ENCODE data around the gene KRTAP10-10. TPM values are rescaled to one million over a fixed set of nuclear protein-coding genes. Genes with fewer than 3 reads are reported as not detected.

Gene KRTAP10-10, protein sequence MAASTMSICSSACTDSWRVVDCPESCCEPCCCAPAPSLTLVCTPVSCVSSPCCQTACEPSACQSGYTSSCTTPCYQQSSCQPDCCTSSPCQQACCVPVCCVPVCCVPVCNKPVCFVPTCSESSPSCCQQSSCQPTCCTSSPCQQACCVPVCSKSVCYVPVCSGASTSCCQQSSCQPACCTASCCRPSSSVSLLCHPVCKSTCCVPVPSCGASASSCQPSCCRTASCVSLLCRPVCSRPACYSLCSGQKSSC
- total RNA-seq = not detected

DNA sequence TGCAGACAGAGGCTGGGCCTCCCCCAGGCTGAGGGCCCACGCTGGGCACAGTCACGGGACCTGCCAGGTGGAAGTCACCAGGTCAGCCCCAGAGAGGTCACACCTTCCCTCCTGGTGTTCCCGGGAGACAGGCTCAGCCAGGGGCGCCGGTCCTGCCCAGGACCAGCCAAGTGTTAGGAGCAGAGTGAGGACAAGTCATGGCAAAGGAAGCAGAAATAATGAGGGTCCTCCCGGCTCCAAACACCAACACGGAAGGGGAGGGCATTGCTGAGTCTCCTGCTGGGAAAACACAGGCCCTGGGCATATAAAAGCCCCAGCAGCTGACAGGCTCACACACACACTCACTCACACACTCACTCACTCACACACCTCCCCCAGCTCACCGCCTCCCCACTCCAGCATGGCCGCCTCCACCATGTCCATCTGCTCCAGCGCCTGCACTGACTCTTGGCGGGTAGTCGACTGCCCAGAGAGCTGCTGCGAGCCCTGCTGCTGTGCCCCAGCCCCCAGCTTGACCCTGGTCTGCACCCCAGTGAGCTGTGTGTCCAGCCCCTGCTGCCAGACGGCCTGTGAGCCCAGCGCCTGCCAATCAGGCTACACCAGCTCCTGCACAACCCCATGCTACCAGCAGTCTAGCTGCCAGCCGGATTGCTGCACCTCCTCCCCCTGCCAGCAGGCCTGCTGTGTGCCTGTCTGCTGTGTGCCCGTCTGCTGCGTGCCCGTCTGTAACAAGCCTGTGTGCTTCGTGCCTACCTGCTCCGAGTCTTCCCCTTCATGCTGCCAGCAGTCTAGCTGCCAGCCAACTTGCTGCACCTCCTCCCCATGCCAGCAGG is at the start of gene KRTAP10-10:
Gene KRTAP10-10 (plus strand): TSS at position 339 of the 833 bp plus-strand sequence. CDS start 62 bp downstream, at position 401.

DNA sequence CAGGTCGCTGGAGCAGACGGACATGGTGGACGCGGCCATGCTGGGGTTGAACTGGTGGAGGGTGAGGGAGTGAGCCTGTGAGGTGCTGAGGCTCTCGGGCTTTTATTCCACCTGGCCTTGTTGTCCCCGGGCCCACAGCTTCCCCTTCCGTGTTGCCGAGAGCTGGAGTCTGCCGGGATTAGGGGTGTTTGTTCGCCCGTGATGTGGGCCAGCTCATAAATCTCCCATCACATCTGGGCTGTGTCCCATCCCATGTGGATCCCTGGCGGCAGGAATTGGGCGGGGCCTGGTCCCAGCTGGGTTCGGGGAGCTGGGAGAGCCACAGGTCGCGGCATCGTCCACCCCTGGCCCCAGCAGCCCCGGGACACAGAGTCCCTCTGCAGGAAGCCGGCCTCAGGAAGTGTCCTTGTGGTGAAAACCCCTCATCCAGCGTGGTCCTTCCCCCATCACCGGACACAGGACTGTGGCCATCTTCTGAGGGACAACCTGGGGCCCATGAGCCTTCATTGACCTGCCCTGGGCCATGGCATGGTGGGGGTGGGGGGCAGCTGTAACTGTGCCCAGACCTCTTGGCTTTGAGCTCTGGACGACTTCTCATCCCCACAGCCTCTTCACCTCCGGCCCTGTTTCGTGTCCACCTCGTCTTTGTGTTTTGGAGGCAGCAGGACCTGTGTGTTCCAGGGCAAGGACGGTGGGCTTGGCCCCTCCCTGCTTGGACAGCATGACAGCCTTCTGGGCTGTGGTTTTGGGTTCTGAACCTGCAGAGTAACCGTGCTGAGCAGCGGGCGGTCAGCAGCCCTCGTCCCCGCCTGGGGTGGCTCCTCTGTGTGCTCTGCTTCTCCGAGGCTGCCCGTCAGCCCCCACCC is 44.5 kb upstream of the KRTAP10-10 start, which contains the start of gene KRTAP10-6:
Gene KRTAP10-6 (minus strand): TSS at position 60 of the 866 bp plus-strand sequence. CDS start 21 bp downstream, at position 39.

DNA sequence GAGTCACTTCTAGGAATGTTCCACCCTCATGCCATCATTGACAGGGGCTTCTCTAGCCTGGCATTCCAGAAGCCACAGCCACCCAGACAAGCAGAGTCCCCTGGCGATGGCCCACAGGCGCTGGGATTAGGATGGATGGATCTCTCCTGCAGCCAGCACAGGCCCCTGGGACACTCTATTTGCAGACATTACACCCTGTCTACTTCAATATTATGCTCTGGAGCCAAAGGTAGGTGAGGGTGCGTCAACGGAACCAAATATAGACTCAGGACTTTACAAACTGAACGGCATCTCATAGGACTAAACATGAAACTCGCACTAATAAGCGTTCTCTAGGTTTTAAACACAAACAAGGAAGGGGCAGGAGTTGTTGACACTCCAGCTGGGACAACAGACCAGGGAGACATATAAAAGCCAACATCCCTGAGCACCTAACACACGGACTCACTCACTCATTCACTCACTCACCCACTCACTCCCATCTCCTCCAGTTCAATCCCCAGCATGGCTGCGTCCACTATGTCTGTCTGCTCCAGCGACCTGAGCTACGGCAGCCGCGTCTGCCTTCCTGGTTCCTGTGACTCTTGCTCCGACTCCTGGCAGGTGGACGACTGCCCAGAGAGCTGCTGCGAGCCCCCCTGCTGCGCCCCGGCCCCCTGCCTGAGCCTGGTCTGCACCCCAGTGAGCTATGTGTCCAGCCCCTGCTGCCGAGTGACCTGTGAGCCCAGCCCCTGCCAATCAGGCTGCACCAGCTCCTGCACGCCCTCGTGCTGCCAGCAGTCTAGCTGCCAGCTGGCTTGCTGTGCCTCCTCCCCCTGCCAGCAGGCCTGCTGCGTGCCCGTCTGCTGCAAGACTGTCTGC is 36.8 kb upstream of the KRTAP10-10 start, which contains the start of gene KRTAP10-7:
Gene KRTAP10-7 (plus strand): TSS at position 480 of the 861 bp plus-strand sequence. CDS start 25 bp downstream, at position 505.

DNA sequence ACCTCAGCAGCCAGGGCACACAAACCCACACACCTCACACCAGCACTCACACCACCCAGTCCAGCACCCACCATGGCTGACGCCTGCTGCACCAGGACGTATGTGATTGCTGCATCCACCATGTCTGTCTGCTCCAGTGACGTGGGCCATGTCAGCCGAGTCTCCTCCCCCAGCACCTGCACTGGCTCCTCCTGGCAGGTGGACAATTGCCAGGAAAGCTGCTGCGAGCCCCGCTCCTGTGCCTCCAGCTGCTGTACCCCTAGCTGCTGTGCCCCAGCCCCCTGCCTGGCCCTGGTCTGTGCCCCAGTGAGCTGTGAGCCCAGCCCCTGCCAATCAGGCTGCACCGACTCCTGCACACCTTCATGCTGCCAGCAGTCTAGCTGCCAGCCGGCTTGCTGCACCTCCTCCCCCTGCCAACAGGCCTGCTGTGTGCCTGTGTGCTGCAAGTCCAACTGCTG is 25.1 kb upstream of the KRTAP10-10 start, which contains the start of gene KRTAP10-8:
Gene KRTAP10-8 (plus strand): TSS at position 51 of the 458 bp plus-strand sequence. CDS start 22 bp downstream, at position 73.

DNA sequence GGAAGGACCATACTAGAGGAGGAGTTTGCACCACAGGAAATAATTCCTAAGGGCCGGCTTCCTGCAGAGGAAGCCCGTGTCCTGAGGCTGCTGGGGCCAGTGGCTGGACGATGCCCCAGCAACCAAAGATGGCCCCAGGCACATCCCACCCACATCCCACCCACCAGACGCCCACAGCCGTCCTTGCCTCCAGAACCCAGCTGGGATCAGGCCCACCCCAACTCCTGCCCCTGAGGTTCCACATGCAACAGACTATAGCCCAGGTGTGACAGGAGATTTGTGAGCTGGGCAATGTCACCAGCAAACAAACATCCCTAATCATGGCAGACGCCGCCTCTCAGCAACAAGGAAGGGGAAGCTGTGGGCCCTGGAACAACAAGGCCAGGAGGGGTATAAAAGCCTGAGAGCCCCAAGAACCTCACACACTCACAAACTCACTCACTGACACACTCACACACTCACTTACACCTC is 10.4 kb upstream of the KRTAP10-10 start, which contains the start of gene KRTAP10-9:
Gene KRTAP10-9 (plus strand): TSS at position 421 of the 471 bp plus-strand sequence. CDS start 79 bp downstream, outside the sequence.

DNA sequence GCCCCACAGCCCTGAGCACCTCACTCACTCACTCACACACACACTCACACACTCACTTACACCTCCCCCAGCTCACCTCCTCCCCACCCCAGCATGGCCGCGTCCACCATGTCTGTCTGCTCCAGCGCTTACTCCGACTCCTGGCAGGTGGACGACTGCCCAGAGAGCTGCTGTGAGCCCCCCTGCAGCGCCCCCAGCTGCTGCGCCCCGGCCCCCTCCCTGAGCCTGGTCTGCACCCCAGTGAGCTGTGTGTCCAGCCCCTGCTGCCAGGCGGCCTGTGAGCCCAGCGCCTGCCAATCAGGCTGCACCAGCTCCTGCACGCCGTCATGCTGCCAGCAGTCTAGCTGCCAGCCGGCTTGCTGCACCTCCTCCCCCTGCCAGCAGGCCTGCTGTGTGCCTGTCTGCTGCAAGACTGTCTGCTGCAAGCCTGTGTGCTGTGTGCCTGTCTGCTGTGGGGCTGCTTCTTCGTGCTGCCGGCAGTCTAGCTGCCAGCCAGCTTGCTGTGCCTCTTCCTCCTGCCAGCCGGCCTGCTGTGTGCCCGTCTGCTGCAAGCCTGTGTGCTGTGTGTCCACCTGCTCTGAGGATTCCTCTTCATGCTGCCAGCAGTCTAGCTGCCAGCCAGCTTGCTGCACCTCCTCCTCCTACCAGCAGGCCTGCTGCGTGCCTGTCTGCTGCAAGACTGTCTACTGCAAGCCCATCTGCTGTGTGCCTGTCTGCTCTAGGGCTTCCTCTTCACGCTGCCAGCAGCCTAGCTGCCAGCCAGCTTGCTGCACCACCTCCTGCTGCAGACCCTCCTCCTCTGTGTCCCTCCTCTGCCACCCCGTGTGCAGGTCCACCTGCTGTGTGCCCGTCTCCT is 9.4 kb downstream of the KRTAP10-10 start, which contains the start of gene KRTAP10-11:
Gene KRTAP10-11 (plus strand): TSS at position 49 of the 856 bp plus-strand sequence. CDS start 45 bp downstream, at position 94.

DNA sequence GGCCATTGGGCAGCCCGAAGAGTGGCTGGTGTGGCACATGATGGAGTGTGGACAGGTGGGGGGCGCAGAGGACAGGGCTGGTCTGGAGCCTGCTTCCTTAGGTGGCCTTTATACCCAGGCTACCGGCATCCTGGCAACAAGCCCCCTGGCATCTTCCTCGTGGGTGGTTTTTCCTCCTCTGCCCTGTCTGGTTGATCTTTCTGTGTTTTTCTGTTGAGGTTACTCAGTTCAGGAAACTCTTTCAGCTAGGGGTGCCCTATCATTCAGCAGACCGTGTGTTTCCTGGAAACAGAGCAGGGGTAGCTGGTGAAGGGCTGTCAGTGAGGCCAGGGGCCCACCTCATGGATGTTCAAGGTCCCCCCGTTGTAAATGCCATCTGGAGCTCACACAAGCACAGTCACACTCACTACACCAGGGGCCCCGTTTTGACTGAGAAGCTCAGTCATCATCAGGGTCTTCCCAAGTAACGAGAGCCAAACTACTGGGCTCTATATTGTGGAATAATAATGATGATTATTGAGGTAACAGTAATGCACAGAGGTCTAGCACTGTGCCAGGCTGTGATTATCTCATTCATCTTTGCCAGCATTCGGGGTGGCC is 17.5 kb downstream of the KRTAP10-10 start, which contains the start of gene KRTAP12-4:
Gene KRTAP12-4 (minus strand): TSS at position 84 of the 600 bp plus-strand sequence. CDS start 45 bp downstream, at position 39.

DNA sequence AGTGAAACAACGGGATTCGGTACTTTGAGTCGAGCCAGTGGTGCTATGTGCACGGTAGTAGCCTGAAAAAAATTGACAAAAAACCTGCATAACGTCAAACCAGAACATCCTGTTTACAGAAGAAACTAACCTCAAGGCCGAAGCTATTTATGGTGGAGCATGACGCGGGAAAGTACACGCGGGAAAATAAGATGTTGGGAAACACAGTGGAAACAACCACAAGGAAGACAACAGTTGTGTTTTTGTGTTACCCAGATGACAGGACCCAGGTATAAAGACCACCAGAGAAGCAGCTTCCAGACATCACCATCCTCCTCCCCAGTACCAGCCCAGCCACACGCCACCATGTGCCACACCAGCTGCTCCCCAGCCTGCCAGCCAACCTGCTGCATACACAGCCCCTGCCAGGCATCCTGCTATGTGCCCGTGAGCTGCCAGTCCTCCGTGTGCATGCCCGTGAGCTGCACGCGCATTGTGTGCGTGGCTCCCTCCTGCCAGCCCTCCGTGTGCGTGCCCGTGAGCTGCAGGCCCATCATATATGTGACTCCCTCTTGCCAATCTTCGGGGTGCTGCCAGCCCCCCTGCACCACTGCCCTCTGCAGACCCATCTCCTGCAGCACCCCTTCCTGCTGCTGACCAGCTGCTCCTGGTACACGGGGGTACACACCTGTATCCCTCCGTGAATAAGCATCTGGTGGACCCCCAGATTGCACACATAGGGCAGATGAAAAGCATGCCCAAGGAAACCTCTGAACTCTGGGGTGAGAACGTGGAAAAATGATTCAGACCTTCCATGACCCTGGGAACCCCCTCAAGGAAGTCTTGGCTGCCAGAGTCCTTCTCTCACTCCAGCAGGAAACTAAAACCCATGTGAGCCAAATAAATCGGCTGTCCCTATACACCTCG is 20.7 kb downstream of the KRTAP10-10 start, which contains the start of gene KRTAP12-3:
Gene KRTAP12-3 (plus strand): TSS at position 298 of the 906 bp plus-strand sequence. CDS start 48 bp downstream, at position 346.

DNA sequence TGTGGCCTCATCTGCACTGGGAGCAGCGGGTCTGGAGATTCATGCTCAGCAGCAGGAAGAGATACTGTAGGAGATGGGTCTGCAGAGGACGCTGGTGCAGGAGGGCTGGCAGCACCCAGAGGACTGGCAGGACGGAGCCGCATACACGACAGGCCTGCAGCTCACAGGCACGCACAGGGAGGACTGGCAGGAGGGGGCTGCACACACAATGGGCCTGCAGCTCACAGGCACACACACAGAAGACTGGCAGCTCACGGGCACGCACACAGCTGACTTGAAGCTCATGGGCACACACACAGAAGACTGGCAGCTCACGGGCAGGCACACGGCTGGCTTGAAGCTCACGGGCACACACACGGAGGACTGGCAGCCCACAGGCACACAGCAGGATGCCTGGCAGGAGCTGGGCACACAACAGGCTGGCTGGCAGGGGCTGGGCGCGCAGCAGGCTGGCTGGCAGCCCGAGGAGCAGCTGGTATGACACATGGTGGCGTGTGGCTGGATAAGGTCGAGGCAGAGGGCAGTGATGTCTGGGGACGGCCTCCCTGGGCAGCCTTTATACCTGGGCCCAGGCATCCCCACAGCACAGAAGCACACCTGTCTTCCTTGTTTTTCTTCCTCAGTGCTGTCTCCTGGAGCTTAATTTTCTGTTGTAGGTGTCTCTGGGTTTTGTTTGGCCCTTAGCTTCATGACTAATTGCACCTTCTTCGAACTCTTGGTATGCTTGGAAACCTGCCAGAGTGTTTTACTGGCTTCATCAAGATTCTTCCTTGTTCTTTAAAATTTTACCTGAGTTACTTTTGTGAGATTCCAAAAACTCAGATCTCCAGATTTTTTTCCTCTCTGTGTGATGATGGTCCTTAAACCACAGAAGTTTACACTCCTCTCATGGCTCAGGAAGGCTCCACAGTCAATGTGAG is 29.5 kb downstream of the KRTAP10-10 start, which contains the start of gene KRTAP12-2:
Gene KRTAP12-2 (minus strand): TSS at position 527 of the 920 bp plus-strand sequence. CDS start 41 bp downstream, at position 486.

DNA sequence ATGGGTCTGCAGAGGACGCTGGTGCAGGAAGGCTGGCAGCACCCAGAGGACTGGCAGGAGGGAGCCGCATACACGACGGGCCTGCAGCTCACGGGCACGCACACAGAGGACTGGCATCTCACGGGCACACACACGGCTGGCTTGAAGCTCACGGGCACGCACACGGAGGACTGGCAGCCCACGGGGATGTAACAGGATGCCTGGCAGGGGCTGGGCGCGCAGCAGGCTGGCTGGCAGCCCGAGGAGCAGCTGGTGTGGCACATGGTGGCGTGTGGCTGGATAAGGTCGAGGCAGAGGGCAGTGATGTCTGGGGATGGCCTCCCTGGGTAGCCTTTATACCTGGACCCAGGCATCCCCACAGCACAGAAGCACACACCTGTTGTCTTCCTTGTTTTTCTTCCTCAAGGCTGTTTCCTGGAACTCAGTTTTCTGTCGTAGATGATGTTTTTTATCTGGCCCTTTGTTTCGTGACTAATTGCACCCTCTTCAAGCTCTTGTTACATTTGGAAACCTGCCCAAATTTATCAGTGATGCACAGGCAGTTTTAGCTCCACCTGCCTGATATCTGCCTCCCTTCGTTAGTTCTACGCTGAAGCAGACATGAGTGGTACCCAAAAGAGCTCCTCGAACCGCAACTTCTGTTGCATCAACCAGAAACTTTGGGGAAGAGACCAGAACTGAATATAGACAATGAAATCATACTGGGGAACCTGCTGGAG is 44.9 kb downstream of the KRTAP10-10 start, which contains the start of gene KRTAP12-1:
Gene KRTAP12-1 (minus strand): TSS at position 303 of the 719 bp plus-strand sequence. CDS start 40 bp downstream, at position 263.

Small RNA genes within 50 kb of the gene (small RNA-seq; reads per million reads assigned to genes)
- gene KRTAP12-6P = not detected

Other genes with a start within 250 kb of the KRTAP10-10 start
- gene LRRC3, start 181.8 kb upstream of the KRTAP10-10 start, total RNA-seq = 5.8 TPM
- not detected for gene KRTAP10-1, start 97.2 kb upstream of the KRTAP10-10 start, total RNA-seq
- gene KRTAP10-2, start 85.9 kb upstream of the KRTAP10-10 start, total RNA-seq = not detected
- gene KRTAP10-3, start 78.6 kb upstream of the KRTAP10-10 start, total RNA-seq = not detected
- not detected for gene KRTAP10-4, start 63.6 kb upstream of the KRTAP10-10 start, total RNA-seq
- gene KRTAP10-5, start 56.8 kb upstream of the KRTAP10-10 start, total RNA-seq = not detected
- gene KRTAP10-6, start 44.9 kb upstream of the KRTAP10-10 start, total RNA-seq = not detected
- gene KRTAP10-7, start 36.8 kb upstream of the KRTAP10-10 start, total RNA-seq = not detected
- gene KRTAP10-8, start 25.3 kb upstream of the KRTAP10-10 start, total RNA-seq = not detected
- not detected for gene KRTAP10-9, start 10.3 kb upstream of the KRTAP10-10 start, total RNA-seq
- not detected for gene KRTAP10-11, start 9.1 kb downstream of the KRTAP10-10 start, total RNA-seq
- not detected for gene KRTAP12-4, start 17.3 kb downstream of the KRTAP10-10 start, total RNA-seq
- not detected for gene KRTAP12-3, start 20.6 kb downstream of the KRTAP10-10 start, total RNA-seq
- gene KRTAP12-2, start 29.6 kb downstream of the KRTAP10-10 start, total RNA-seq = not detected
- gene KRTAP12-1, start 44.8 kb downstream of the KRTAP10-10 start, total RNA-seq = not detected
- not detected for gene KRTAP10-12, start 59.8 kb downstream of the KRTAP10-10 start, total RNA-seq
- gene TSPEAR, start 74.2 kb downstream of the KRTAP10-10 start, total RNA-seq = 0.23 TPM
- gene UBE2G2, start 164.5 kb downstream of the KRTAP10-10 start, total RNA-seq = 74.0 TPM
- gene SUMO3, start 180.7 kb downstream of the KRTAP10-10 start, total RNA-seq = 109 TPM
- 117 TPM for gene PTTG1IP, start 236.3 kb downstream of the KRTAP10-10 start, total RNA-seq

All from diencephalon (tissue), 1 donor.